Ishikawa (cell line): ENCODE data around the gene ANK2.

Experiments
- CEBPB ChIP-seq: IDR thresholded peaks from 2 replicates; pipeline ENCODE4 v1.6.1; 2012
- CREB1 ChIP-seq: IDR thresholded peaks from 2 replicates; pipeline ENCODE4 v1.6.1; 2012; ENCODE audit warnings: low read depth
- EGR1 ChIP-seq: IDR thresholded peaks from 2 replicates; pipeline ENCODE4 v1.6.1; 2012
- EP300 ChIP-seq: IDR thresholded peaks from 2 replicates; pipeline ENCODE4 v1.6.1; 2012; ENCODE audit warnings: borderline replicate concordance
- FOXM1 ChIP-seq: IDR thresholded peaks from 2 replicates; pipeline ENCODE4 v1.6.1; 2012; ENCODE audit warnings: low read depth, borderline replicate concordance
- NFIC ChIP-seq: IDR thresholded peaks from 2 replicates; pipeline ENCODE4 v1.6.1; 2012
- RAD21 ChIP-seq: IDR thresholded peaks from 2 replicates; pipeline ENCODE4 v1.6.1; 2012; ENCODE audit warnings: low read depth
- TAF1 ChIP-seq: IDR thresholded peaks from 2 replicates; pipeline ENCODE4 v1.6.1; 2012; ENCODE audit warnings: low read depth, mild to moderate bottlenecking
- TCF12 ChIP-seq: IDR thresholded peaks from 2 replicates; pipeline ENCODE4 v1.6.1; 2012; ENCODE audit warnings: low read depth
- TEAD4 ChIP-seq: IDR thresholded peaks from 2 replicates; pipeline ENCODE4 v1.6.1; 2012
- YY1 ChIP-seq: IDR thresholded peaks from 2 replicates; pipeline ENCODE4 v1.6.1; 2012; ENCODE audit warnings: low read depth
- ZBTB7A ChIP-seq: IDR thresholded peaks from 2 replicates; pipeline ENCODE4 v1.6.1; 2012; ENCODE audit warnings: low read depth
- TF ChIP-seq, protein P1 (sequence below): IDR thresholded peaks from 2 replicates; pipeline ENCODE4 v1.6.1; 2012
- TF ChIP-seq, protein P2 (sequence below): IDR thresholded peaks from 2 replicates; pipeline ENCODE4 v1.6.1; 2012; ENCODE audit warnings: low read depth, mild to moderate bottlenecking
- TF ChIP-seq, protein P3 (sequence below): IDR thresholded peaks from 2 replicates; pipeline ENCODE4 v1.6.1; 2012

ANK2 gene

DNA sequence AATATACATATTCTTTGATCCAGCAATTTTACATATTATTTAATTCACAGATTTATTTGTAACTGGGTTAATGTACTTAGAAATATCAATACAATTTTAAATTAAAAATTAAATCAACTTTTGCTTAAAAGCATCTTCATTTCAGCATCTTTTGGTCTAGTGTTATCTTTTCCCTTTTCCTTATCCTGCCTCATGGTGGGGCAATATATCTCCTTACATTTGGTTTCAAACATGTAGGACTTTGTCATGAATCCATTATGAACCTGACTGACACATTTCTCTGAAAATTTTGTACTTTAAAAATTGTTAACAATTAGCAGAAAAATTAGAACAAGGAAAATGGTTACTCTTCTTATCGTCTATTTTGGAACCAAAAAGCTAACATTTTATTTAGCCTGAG, 42.8 kb upstream of the ANK2 start:
- TF ChIP-seq FOXM1: no peak
- TF ChIP-seq, protein P1, sequence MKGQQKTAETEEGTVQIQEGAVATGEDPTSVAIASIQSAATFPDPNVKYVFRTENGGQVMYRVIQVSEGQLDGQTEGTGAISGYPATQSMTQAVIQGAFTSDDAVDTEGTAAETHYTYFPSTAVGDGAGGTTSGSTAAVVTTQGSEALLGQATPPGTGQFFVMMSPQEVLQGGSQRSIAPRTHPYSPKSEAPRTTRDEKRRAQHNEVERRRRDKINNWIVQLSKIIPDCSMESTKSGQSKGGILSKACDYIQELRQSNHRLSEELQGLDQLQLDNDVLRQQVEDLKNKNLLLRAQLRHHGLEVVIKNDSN: no peak
- no peak for TF ChIP-seq TEAD4

DNA sequence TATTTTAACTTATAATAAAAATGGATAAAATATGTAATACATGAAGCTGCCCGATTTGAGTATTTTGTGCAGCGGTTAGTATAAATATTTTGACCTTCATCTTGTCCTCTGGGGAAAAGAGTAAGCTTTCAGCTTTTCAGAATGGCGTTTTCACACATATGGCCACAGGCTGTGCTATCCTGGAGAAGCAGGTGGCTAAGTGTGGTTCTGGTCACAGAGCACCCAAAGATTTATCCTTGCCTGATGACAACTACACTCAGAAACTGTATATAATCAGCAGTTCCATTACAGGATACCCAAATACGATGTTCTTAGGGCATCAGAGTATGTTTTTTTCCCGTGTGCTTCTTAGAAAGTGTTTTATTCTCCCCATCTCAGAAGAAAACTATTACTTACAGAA, 42.3 kb upstream of the ANK2 start:
- no peak for TF ChIP-seq EP300
- no peak for TF ChIP-seq CEBPB
- no peak for TF ChIP-seq NFIC
- TF ChIP-seq, protein P1: no peak
- TF ChIP-seq EGR1: no peak
- no peak for TF ChIP-seq TAF1
- TF ChIP-seq, protein P2, sequence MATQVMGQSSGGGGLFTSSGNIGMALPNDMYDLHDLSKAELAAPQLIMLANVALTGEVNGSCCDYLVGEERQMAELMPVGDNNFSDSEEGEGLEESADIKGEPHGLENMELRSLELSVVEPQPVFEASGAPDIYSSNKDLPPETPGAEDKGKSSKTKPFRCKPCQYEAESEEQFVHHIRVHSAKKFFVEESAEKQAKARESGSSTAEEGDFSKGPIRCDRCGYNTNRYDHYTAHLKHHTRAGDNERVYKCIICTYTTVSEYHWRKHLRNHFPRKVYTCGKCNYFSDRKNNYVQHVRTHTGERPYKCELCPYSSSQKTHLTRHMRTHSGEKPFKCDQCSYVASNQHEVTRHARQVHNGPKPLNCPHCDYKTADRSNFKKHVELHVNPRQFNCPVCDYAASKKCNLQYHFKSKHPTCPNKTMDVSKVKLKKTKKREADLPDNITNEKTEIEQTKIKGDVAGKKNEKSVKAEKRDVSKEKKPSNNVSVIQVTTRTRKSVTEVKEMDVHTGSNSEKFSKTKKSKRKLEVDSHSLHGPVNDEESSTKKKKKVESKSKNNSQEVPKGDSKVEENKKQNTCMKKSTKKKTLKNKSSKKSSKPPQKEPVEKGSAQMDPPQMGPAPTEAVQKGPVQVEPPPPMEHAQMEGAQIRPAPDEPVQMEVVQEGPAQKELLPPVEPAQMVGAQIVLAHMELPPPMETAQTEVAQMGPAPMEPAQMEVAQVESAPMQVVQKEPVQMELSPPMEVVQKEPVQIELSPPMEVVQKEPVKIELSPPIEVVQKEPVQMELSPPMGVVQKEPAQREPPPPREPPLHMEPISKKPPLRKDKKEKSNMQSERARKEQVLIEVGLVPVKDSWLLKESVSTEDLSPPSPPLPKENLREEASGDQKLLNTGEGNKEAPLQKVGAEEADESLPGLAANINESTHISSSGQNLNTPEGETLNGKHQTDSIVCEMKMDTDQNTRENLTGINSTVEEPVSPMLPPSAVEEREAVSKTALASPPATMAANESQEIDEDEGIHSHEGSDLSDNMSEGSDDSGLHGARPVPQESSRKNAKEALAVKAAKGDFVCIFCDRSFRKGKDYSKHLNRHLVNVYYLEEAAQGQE: no peak

DNA sequence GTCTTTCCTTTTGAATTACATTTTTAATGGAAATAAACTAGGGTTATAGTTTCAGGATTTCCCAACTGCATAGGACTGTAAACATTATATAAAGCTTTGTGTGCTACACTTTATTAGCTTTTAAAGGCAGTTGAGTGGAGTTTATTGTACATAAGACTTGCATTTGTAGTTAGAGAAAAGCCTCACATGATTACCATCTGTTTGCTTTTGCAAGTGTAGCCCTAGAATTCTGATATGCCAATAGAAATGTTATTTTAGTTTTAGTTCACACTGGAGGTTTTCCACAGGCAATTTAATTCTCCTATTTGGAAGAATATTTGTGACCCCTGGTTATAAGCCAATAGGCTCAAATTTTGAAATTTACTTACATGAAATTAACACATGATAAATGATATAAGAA, 41.3 kb upstream of the ANK2 start:
- TF ChIP-seq, protein P1: no peak
- TF ChIP-seq NFIC: no peak
- TF ChIP-seq YY1: no peak

DNA sequence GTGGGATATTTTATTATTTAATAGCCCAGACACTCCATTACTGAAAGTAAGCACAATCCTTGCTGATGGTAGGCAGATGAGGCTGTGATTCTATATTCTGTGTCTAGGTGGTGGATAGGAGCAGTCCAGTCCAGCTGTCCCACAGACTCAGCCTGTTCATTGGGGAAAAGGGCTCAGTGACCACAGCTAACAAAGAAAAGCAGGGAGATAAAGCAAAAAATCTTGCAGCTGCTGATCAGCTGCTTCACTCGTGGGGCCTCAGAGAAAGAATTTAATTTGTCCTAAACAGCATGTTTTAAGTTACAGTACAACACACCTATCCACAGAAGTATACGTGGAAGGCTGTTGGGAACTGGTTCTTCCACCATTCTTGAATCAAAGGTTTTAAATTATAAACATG, 40.7 kb upstream of the ANK2 start:
- TF ChIP-seq TCF12: no peak
- TF ChIP-seq RAD21: no peak
- TF ChIP-seq ZBTB7A: no peak
- TF ChIP-seq, protein P3, sequence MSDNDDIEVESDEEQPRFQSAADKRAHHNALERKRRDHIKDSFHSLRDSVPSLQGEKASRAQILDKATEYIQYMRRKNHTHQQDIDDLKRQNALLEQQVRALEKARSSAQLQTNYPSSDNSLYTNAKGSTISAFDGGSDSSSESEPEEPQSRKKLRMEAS: no peak
- no peak for TF ChIP-seq NFIC
- TF ChIP-seq CEBPB: no peak

DNA sequence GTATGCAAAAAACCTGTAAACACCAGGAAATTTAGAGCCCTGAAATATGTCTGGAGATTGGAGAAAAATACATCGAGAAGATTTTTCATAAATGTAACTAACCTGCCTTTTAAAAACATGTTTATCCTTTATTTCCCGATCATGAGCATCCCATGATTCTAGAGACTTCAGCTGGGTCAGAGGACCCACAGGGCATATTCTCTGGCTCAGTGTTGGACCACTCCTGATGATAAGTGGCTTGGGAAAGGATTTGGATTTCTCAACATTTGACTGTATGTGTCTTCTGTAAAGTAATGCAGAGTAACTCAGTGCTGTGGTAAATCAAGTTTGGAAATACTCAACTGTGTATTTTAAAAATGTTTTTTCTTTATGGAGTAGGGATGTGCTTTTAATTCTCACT, 40.0 kb upstream of the ANK2 start:
- TF ChIP-seq TEAD4 (no peak), FOXM1 (no peak), RAD21 (no peak), TCF12 (no peak), YY1 (no peak), EGR1 (no peak), NFIC (no peak), EP300 (no peak), CEBPB (no peak), CREB1 (no peak), ZBTB7A (no peak), TAF1 (no peak)
- TF ChIP-seq, protein P3: no peak
- TF ChIP-seq, protein P1: no peak
- TF ChIP-seq, protein P2: no peak

DNA sequence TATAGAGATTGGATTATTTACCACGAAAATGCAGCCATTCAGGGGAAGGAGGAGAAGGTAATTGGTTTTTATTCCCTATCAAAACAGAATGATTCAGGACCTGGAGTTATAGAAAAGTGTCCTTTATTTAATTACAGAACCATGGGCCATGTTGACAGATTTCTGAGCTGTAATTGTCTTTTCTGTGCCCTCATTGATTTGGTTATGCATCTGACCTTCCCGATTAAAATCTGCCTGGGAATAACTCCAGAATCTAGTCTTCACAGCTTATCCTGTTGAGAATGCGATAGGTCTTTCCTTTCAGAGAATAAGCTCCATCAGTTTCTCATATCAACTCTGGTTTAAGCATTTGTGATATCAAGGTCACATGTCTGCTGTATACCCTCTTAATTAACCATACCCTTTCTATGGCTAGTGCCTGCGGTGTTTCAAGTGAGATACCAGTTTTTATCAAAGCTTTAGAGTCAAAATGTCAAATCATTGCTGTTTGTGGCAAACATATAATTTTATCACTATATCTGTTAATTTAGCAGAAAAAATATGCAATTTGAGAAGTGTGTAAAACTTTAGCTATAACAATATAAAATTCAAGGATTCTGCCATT, 37.2 kb upstream of the ANK2 start:
- no peak for TF ChIP-seq FOXM1
- TF ChIP-seq, protein P2: no peak
- no peak for TF ChIP-seq CEBPB
- TF ChIP-seq, protein P3: no peak
- no peak for TF ChIP-seq CREB1
